OCI-LY1 (cell line): ENCODE results near the gene NXN.
"Not testable (repeated sequence)": the region's sequence is repeated elsewhere in the genome, so short reads cannot be mapped to it uniquely, and the experiment has no call there.

Source experiments
- H2AFZ ChIP-seq: fragments of 200-600 bp; sonication (generic), shearing (Covaris generic); 2 replicates; pipeline ENCODE4 v1.6.0; 2014; ENCODE audit warnings: antibody characterized with exemption, mild to moderate bottlenecking, low read length
- H3F3A ChIP-seq: fragments of 200-600 bp; sonication (generic), shearing (Covaris generic); 2 replicates; pipeline ENCODE4 v1.6.0; 2014; ENCODE audit warnings: mild to moderate bottlenecking, antibody characterized with exemption, low read length, moderate library complexity; ENCODE audit not compliant: insufficient read depth
- H3K27ac ChIP-seq: fragments of 200-600 bp; sonication (generic); 2 replicates; pipeline ENCODE4 v1.5.1; 2014; ENCODE audit warnings: low read length, mixed run types, mild to moderate bottlenecking, low read depth; ENCODE audit not compliant: poor library complexity, severe bottlenecking
- H3K27me3 ChIP-seq: fragments of 200-600 bp; sonication (generic); 2 replicates; pipeline ENCODE4 v1.6.0; 2014; ENCODE audit warnings: antibody characterized with exemption, mild to moderate bottlenecking, low read length, moderate library complexity; ENCODE audit not compliant: insufficient read depth
- H3K36me3 ChIP-seq: fragments of 200-600 bp; sonication (generic); 2 replicates; pipeline ENCODE4 v1.6.1; 2014; ENCODE audit warnings: mild to moderate bottlenecking, antibody characterized with exemption, low read length, moderate library complexity, mixed read lengths; ENCODE audit not compliant: insufficient read depth
- H3K4me1 ChIP-seq: fragments of 200-600 bp; sonication (generic); 2 replicates; pipeline ENCODE4 v1.5.1; 2014; ENCODE audit warnings: mild to moderate bottlenecking, low read length, moderate library complexity; ENCODE audit not compliant: insufficient read depth, severe bottlenecking
- H3K4me2 ChIP-seq: fragments of 200-600 bp; sonication (generic), shearing (Covaris generic); 2 replicates; pipeline ENCODE4 v1.6.1; 2014; ENCODE audit warnings: low read length
- H3K4me3 ChIP-seq: fragments of 200-600 bp; sonication (generic); 2 replicates; pipeline ENCODE4 v1.5.1; 2014; ENCODE audit warnings: low read length, low read depth, mild to moderate bottlenecking, mixed read lengths; ENCODE audit not compliant: poor library complexity, severe bottlenecking
- H3K79me2 ChIP-seq: fragments of 200-600 bp; shearing (Covaris generic); 2 replicates; pipeline ENCODE4 v1.6.1; 2016; ENCODE audit warnings: mixed run types, low read length, mixed read lengths; ENCODE audit not compliant: insufficient read depth
- H3K9ac ChIP-seq: fragments of 200-600 bp; sonication (generic), shearing (Covaris generic); 2 replicates; pipeline ENCODE4 v1.6.1; 2014; ENCODE audit warnings: mild to moderate bottlenecking, low read length, mixed read lengths
- H3K9me2 ChIP-seq: fragments of 200-600 bp; sonication (generic), shearing (Covaris generic); 2 replicates; pipeline ENCODE4 v1.6.1; 2014; ENCODE audit warnings: low read depth, mild to moderate bottlenecking, low read length, mixed read lengths
- H3K9me3 ChIP-seq: fragments of 200-600 bp; shearing (Covaris generic); 2 replicates; pipeline ENCODE4 v1.6.1; 2014; ENCODE audit warnings: low read length, mixed read lengths
- H4K20me1 ChIP-seq: fragments of 200-600 bp; sonication (generic), shearing (Covaris generic); 2 replicates; pipeline ENCODE4 v1.6.0; 2016; ENCODE audit warnings: mild to moderate bottlenecking, low read length; ENCODE audit not compliant: insufficient read depth
- EZH2 ChIP-seq: fragments of 200-600 bp; sonication (generic), shearing (Covaris generic); IDR thresholded peaks from 2 replicates; pipeline ENCODE4 v1.8.0; 2017; ENCODE audit warnings: borderline replicate concordance, mixed run types, mild to moderate bottlenecking, antibody characterized with exemption, low read length, moderate library complexity, mixed read lengths
- TF ChIP-seq, protein P1 (sequence below): fragments of 200-600 bp; sonication (generic), shearing (Covaris generic); IDR thresholded peaks from 2 replicates; pipeline ENCODE4 v1.5.1; 2017; ENCODE audit warnings: mild to moderate bottlenecking, antibody characterized with exemption, low read length, moderate library complexity, mixed read lengths

Gene NXN

DNA sequence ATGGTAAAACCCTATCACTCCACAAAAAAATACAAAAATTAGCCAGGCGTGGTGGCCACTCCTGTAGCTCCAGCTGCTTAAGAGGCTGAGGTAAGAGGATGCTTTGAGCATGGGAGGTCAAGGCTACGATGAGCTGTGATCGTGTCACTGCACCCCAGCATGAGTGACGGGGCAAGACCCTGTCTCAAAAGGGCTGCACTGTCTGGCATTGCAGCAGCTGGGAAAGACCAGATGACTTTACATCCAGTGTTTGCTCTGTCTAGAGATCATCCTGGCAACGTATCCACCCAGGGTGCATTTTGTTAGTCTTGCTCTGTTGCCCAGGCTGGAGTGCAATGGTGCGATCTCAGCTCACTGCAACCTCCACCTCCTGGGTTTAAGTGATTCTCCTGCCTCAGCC is 145.4 kb downstream of the NXN start:
- Histone ChIP-seq H3K9ac (no peak overlapping the region), H3K4me3 (no peak overlapping the region), H3K79me2 (no peaks in the 10 kb centered on the region), H3K9me3 (no peaks in the 10 kb centered on the region; the same call in 1 of the 2 replicates), H3K9me2 (no peaks in the 10 kb centered on the region), H3K36me3 (no peaks in the 10 kb centered on the region; the same call in 1 of the 2 replicates), H4K20me1 (no peaks in the 10 kb centered on the region), H3K27me3 (0 out of 2 replicates have a peak, but pooled peaks cover 6% of the 10 kb centered on the region), H3F3A (no peaks in the 10 kb centered on the region), H2AFZ (no peak overlapping the region), H3K4me2 (no peak overlapping the region), H3K4me1 (no peaks in the 10 kb centered on the region), H3K27ac (no peak overlapping the region)
- no peak for TF ChIP-seq EZH2
- TF ChIP-seq, protein P1, sequence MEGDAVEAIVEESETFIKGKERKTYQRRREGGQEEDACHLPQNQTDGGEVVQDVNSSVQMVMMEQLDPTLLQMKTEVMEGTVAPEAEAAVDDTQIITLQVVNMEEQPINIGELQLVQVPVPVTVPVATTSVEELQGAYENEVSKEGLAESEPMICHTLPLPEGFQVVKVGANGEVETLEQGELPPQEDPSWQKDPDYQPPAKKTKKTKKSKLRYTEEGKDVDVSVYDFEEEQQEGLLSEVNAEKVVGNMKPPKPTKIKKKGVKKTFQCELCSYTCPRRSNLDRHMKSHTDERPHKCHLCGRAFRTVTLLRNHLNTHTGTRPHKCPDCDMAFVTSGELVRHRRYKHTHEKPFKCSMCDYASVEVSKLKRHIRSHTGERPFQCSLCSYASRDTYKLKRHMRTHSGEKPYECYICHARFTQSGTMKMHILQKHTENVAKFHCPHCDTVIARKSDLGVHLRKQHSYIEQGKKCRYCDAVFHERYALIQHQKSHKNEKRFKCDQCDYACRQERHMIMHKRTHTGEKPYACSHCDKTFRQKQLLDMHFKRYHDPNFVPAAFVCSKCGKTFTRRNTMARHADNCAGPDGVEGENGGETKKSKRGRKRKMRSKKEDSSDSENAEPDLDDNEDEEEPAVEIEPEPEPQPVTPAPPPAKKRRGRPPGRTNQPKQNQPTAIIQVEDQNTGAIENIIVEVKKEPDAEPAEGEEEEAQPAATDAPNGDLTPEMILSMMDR: no peak

DNA sequence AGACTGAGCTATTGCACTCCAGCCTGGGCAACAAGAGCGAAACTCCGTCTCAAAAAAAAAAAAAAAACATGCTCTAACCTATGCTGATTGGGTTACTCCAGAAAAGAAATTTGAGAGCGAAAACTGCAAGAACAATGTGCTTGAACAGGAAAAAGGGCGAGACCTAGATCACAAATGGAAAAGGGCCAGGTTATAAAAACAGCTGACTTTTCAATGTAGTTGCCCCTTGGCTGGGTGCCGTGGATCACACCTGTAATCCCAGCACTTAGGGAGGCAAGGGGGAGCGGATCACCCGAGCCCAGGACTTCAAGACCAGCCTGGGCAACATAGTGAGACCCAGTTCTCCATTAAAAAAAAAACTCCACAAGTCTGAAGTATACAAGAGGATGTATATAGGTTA is 148.6 kb downstream of the NXN start:
- Histone ChIP-seq H3K9me3 (no peaks in the 10 kb centered on the region; the same call in 1 of the 2 replicates), H3K27me3 (0 out of 2 replicates have a peak, but pooled peaks cover 6% of the 10 kb centered on the region)

DNA sequence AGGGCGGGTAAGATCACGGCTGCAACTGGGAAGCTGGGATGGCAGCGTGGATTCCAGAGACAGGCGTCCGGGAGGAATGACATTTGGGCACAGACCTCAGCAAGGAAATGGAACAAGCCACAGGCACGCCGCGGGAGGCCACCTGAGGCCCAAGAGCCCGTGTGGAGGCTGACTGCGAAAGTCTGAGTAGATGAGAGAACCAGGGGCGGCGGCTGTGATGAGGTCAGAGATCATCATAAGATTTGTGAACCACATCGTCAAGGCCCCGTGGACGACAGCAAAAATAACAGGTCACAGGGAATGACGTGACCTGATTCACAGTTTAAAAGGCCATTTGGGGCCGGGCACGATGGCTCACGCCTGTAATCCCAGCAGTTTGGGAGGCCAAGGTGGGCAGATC is 149.2 kb downstream of the NXN start:
- no peaks in the 10 kb centered on the region for H3K4me1 ChIP-seq
- H3K4me3 ChIP-seq: no peak overlapping the region
- no peak overlapping the region for H3K4me2 ChIP-seq
- no peak overlapping the region for H2AFZ ChIP-seq
- 0 out of 2 replicates have a peak, but pooled peaks cover 6% of the 10 kb centered on the region for H3K27me3 ChIP-seq
- no peaks in the 10 kb centered on the region; the same call in 1 of the 2 replicates for H3K9me3 ChIP-seq
- H4K20me1 ChIP-seq: no peaks in the 10 kb centered on the region
- H3K79me2 ChIP-seq: no peaks in the 10 kb centered on the region
- no peaks in the 10 kb centered on the region for H3K9me2 ChIP-seq
- H3K9ac ChIP-seq: no peak overlapping the region
- no peak overlapping the region for H3K27ac ChIP-seq
- H3K36me3 ChIP-seq: no peaks in the 10 kb centered on the region
- H3F3A ChIP-seq: no peaks in the 10 kb centered on the region
- TF ChIP-seq, protein P1: no peak
- TF ChIP-seq EZH2: no peak

More for the DNA sequence above, 148.6 kb downstream of the NXN start:
- TF ChIP-seq, protein P1: no peak
- Histone ChIP-seq H3K4me2 (no peak overlapping the region), H4K20me1 (no peaks in the 10 kb centered on the region), H3K9ac (no peak overlapping the region), H3K4me3 (no peak overlapping the region), H3K36me3 (no peaks in the 10 kb centered on the region), H3K4me1 (no peaks in the 10 kb centered on the region), H3K27ac (no peak overlapping the region), H2AFZ (no peak overlapping the region), H3K9me2 (no peaks in the 10 kb centered on the region), H3K79me2 (no peaks in the 10 kb centered on the region), H3F3A (no peaks in the 10 kb centered on the region)

DNA sequence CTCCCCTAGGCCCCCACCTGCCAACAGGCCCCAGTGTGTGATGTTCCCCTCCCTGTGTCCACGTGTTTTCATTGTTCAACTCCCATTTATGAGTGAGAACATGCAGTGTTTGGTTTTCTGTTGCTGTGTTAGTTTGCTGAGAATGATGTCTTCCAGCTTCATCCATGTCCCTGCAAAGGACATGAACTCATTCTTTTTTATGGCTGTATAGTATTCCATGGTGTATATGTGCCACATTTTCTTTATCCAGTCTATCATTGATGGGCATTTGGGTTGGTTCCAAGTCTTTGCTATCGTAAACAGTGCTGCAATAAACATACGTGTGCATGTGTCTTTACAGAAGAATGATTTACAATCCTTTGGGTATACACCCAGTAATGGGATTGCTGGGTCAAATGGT is 150.0 kb downstream of the NXN start:
- not testable (repeated sequence) for H3K9me3 ChIP-seq, H3F3A ChIP-seq

More for the DNA sequence above, 150.0 kb downstream of the NXN start:
- not testable (repeated sequence) for H3K27ac ChIP-seq, H3K4me1 ChIP-seq, H3K9me2 ChIP-seq, H2AFZ ChIP-seq, H3K4me3 ChIP-seq, H3K4me2 ChIP-seq, H4K20me1 ChIP-seq, H3K36me3 ChIP-seq, H3K79me2 ChIP-seq, H3K27me3 ChIP-seq, H3K9ac ChIP-seq
